H9 (cell line): Measurements from ENCODE around the gene LIPC. TPM values are rescaled to one million over a fixed set of nuclear protein-coding genes. Genes with fewer than 3 reads are reported as not detected.

Experiments used
- DNase-seq: peaks from one replicate; pipeline ENCODE4 v3.0.0-alpha.2; 2017
- H2AFZ ChIP-seq: one replicate; pipeline ENCODE4 v1.6.1; 2013; ENCODE audit warnings: mild to moderate bottlenecking, low read length, control low read depth, moderate library complexity
- H2AK5ac ChIP-seq: 2 replicates; pipeline ENCODE4 v1.6.1; 2013; ENCODE audit warnings: low read length, control low read depth, mixed read lengths; ENCODE audit not compliant: insufficient read length
- H2BK120ac ChIP-seq: one replicate; pipeline ENCODE4 v1.6.1; 2013; ENCODE audit warnings: low read depth, mild to moderate bottlenecking, low read length, control low read depth, inconsistent platforms; ENCODE audit not compliant: poor library complexity, severe bottlenecking
- H2BK12ac ChIP-seq: 2 replicates; pipeline ENCODE4 v1.6.1; 2013; ENCODE audit warnings: low read length, control low read depth, mixed read lengths, low read depth; ENCODE audit not compliant: insufficient read length
- H2BK15ac ChIP-seq: 2 replicates; pipeline ENCODE4 v1.6.1; 2013; ENCODE audit warnings: low read depth, low read length, control low read depth
- H2BK20ac ChIP-seq: one replicate; pipeline ENCODE4 v1.6.1; 2013; ENCODE audit warnings: low read depth, mild to moderate bottlenecking, low read length, control low read depth, inconsistent platforms; ENCODE audit not compliant: poor library complexity, severe bottlenecking
- H2BK5ac ChIP-seq: 2 replicates; pipeline ENCODE4 v1.6.1; 2013; ENCODE audit warnings: low read length, control low read depth, mixed read lengths; ENCODE audit not compliant: insufficient read length
- H3K14ac ChIP-seq: 2 replicates; pipeline ENCODE4 v1.6.1; 2013; ENCODE audit warnings: low read length, control low read depth; ENCODE audit not compliant: insufficient read depth
- H3K18ac ChIP-seq: 2 replicates; pipeline ENCODE4 v1.6.1; 2013; ENCODE audit warnings: low read depth, mild to moderate bottlenecking, mixed read lengths, low read length, control low read depth; ENCODE audit not compliant: insufficient read length
- H3K23ac ChIP-seq: 2 replicates; pipeline ENCODE4 v1.6.1; 2013; ENCODE audit warnings: low read length, control low read depth, mixed read lengths, low read depth; ENCODE audit not compliant: insufficient read length
- H3K23me2 ChIP-seq: 2 replicates; pipeline ENCODE4 v1.6.1; 2013; ENCODE audit warnings: low read depth, mild to moderate bottlenecking, mixed read lengths, low read length, control low read depth; ENCODE audit not compliant: insufficient read length, poor library complexity, severe bottlenecking
- H3K27ac ChIP-seq: 2 replicates; pipeline ENCODE4 v1.5.1; 2013; ENCODE audit warnings: low read length, control low read depth, mixed read lengths, low read depth; ENCODE audit not compliant: insufficient read length
- H3K27me3 ChIP-seq: 2 replicates; pipeline ENCODE4 v1.6.1; 2013; ENCODE audit warnings: low read length, control low read depth, inconsistent platforms; ENCODE audit not compliant: insufficient read depth
- H3K4ac ChIP-seq: 2 replicates; pipeline ENCODE4 v1.6.1; 2013; ENCODE audit warnings: low read depth, mild to moderate bottlenecking, control low read depth, inconsistent platforms, low read length, moderate library complexity
- H3K4me1 ChIP-seq: 2 replicates; pipeline ENCODE4 v1.6.1; 2013; ENCODE audit warnings: low read length, control low read depth, inconsistent platforms; ENCODE audit not compliant: insufficient read depth
- H3K4me2 ChIP-seq: 2 replicates; pipeline ENCODE4 v1.6.1; 2013; ENCODE audit warnings: low read length, control low read depth, mixed read lengths; ENCODE audit not compliant: insufficient read length, insufficient read depth
- H3K56ac ChIP-seq: 2 replicates; pipeline ENCODE4 v1.6.1; 2013; ENCODE audit warnings: low read depth, mild to moderate bottlenecking, mixed read lengths, low read length, control low read depth; ENCODE audit not compliant: insufficient read length
- H3K79me1 ChIP-seq: 2 replicates; pipeline ENCODE4 v1.6.1; 2013; ENCODE audit warnings: low read depth, mild to moderate bottlenecking, moderate library complexity, low read length, control low read depth, inconsistent platforms; ENCODE audit not compliant: insufficient read depth, poor library complexity, severe bottlenecking
- H3K79me2 ChIP-seq: 2 replicates; pipeline ENCODE4 v1.6.1; 2013; ENCODE audit warnings: low read length, control low read depth, inconsistent platforms; ENCODE audit not compliant: insufficient read depth
- H3K9ac ChIP-seq: 2 replicates; pipeline ENCODE4 v1.6.1; 2013; ENCODE audit warnings: low read length, control low read depth, mixed read lengths; ENCODE audit not compliant: insufficient read length; ENCODE audit errors: extremely low read depth
- H3K9me3 ChIP-seq: one replicate; pipeline ENCODE4 v1.6.1; 2013; ENCODE audit warnings: low read depth, low read length, inconsistent platforms; ENCODE audit not compliant: control insufficient read depth
- H3T11ph ChIP-seq: one replicate; pipeline ENCODE4 v1.6.1; 2013; ENCODE audit warnings: mild to moderate bottlenecking, low read length, control low read depth, inconsistent platforms
- H4K20me1 ChIP-seq: one replicate; pipeline ENCODE4 v1.6.1; 2013; ENCODE audit not compliant: control insufficient read depth, insufficient read length, insufficient read depth
- H4K5ac ChIP-seq: 2 replicates; pipeline ENCODE4 v1.6.1; 2013; ENCODE audit warnings: low read depth, mild to moderate bottlenecking, mixed read lengths, low read length, control low read depth; ENCODE audit not compliant: insufficient read length
- H4K8ac ChIP-seq: replicated peaks from 2 replicates; pipeline ENCODE4 v1.6.1; 2013; ENCODE audit warnings: low read length, control low read depth, mixed read lengths, low read depth; ENCODE audit not compliant: insufficient read length
- H4K91ac ChIP-seq: 2 replicates; pipeline ENCODE4 v1.6.1; 2013; ENCODE audit warnings: low read depth, mild to moderate bottlenecking, moderate library complexity, mixed read lengths, low read length, control low read depth; ENCODE audit not compliant: insufficient read length
- H3K27ac Mint-ChIP-seq, 3 experiments: 2 replicates in 2 of 3; 3 replicates in 1 of 3; pipeline ENCODE4 v1.8.0; 2020 to 2021; ENCODE audit warnings: mixed read lengths in 3 of 3, mild to moderate bottlenecking in 1 of 3, moderate library complexity in 1 of 3
- H3K27me3 Mint-ChIP-seq: 2 replicates; pipeline ENCODE4 v1.8.0; 2021; ENCODE audit warnings: low read depth, mild to moderate bottlenecking, moderate library complexity, mixed read lengths
- H3K36me3 Mint-ChIP-seq, 3 experiments: 2 replicates in 2 of 3; 3 replicates in 1 of 3; pipeline ENCODE4 v1.8.0; 2020 to 2021; ENCODE audit warnings: low read depth in 3 of 3, mixed read lengths in 3 of 3; ENCODE audit not compliant: insufficient read depth in 1 of 3
- H3K4me1 Mint-ChIP-seq, 2 experiments: 2 replicates each; pipeline ENCODE4 v1.8.0; 2020; ENCODE audit warnings: mixed read lengths in 2 of 2
- H3K4me3 Mint-ChIP-seq, 2 experiments: 2 replicates in 1 of 2; 3 replicates in 1 of 2; pipeline ENCODE4 v1.8.0; 2020 to 2021; ENCODE audit warnings: mild to moderate bottlenecking in 2 of 2, mixed read lengths in 2 of 2, moderate library complexity in 1 of 2
- H3K9me3 Mint-ChIP-seq, 2 experiments: 2 replicates in 1 of 2; 3 replicates in 1 of 2; pipeline ENCODE4 v1.8.0; 2020; ENCODE audit warnings: mild to moderate bottlenecking in 2 of 2, mixed read lengths in 2 of 2, moderate library complexity in 1 of 2
- whole genome bisulfite sequencing: extraction: QIAGEN DNeasy Blood & Tissue Kit; methylation state at CpG from one replicate; pipeline ENCODE4 v1.1.7; 2013; ENCODE audit warnings: missing lambda C conversion rate, low lambda C conversion rate, mixed read lengths; ENCODE audit not compliant: insufficient read length; ENCODE audit errors: extremely low coverage; 5-methylcytosine and 5-hydroxymethylcytosine counted together
- total RNA-seq: library from RNA; stranded (reverse); gene quantifications from 2 replicates; pipeline ENCODE4 v1.2.1, GENCODE V29; 2021
- TF ChIP-seq, protein P1 (sequence below): fragments of 200-600 bp; sonication (generic); conservative IDR thresholded peaks from 3 replicates; pipeline ENCODE4 v1.8.0; 2021; ENCODE audit warnings: antibody characterized with exemption, mild to moderate bottlenecking

Gene LIPC
- total RNA-seq, 1 experiment from 2014 or later = not detected

DNA sequence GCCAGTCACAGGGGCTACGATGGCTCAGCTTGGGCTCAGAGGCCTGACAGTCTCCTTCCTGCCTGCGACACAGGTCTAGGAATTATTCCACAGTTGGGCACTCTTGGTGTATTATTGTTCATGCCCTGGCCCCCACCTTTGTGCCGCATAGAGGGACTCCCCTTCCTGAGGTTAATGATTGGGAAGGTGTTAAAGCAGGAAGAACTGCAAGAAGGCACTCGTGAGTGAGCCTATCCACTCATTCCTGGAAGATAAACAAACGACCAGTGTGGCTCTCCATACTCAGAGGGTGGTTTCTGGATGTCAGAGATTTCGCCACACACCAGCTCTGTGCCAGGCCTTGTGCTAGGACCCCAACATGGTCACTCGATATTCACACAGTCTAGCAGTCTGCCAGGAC is 12.3 kb downstream of the LIPC start:
- Histone ChIP-seq H3K23me2 (no peaks in the 10 kb centered on the region), H4K20me1 (no peaks in the 10 kb centered on the region), H2BK5ac (no peak overlapping the region), H2BK12ac (no peak overlapping the region), H3K9me3 (no peaks in the 10 kb centered on the region), H4K8ac (no peak overlapping the region), H3K14ac (no peak overlapping the region), H3K56ac (no peak overlapping the region), H3K79me1 (no peaks in the 10 kb centered on the region), H3K4me2 (no peak overlapping the region), H2BK120ac (no peak overlapping the region), H3K4ac (no peak overlapping the region), H3K9ac (no peak overlapping the region), H4K91ac (no peak overlapping the region), H2BK20ac (no peak overlapping the region), H3K27me3 (no peaks in the 10 kb centered on the region), H2BK15ac (no peak overlapping the region), H3T11ph (no peak overlapping the region), H2AFZ (no peak overlapping the region), H4K5ac (no peak overlapping the region), H2AK5ac (no peak overlapping the region), H3K79me2 (no peaks in the 10 kb centered on the region), H3K4me1 (peaks cover 3% of the 10 kb centered on the region; the same call in 1 of the 2 replicates), H3K23ac (no peak overlapping the region), H3K18ac (no peak overlapping the region), H3K27ac (no peak overlapping the region)
- no peak for DNase-seq
- no CpG with 5 or more reads among the region's 7 CpGs for WGBS
- TF ChIP-seq, protein P1, sequence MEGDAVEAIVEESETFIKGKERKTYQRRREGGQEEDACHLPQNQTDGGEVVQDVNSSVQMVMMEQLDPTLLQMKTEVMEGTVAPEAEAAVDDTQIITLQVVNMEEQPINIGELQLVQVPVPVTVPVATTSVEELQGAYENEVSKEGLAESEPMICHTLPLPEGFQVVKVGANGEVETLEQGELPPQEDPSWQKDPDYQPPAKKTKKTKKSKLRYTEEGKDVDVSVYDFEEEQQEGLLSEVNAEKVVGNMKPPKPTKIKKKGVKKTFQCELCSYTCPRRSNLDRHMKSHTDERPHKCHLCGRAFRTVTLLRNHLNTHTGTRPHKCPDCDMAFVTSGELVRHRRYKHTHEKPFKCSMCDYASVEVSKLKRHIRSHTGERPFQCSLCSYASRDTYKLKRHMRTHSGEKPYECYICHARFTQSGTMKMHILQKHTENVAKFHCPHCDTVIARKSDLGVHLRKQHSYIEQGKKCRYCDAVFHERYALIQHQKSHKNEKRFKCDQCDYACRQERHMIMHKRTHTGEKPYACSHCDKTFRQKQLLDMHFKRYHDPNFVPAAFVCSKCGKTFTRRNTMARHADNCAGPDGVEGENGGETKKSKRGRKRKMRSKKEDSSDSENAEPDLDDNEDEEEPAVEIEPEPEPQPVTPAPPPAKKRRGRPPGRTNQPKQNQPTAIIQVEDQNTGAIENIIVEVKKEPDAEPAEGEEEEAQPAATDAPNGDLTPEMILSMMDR = no peak
- H3K27me3 Mint-ChIP-seq = peaks cover 9% of the 10 kb centered on the region; the same call in 1 of the 2 replicates
- no peak overlapping the region for H3K4me3 Mint-ChIP-seq
- H3K36me3 Mint-ChIP-seq = no peaks in the 10 kb centered on the region; a peak in 1 of 7 replicates
- H3K4me1 Mint-ChIP-seq = peaks cover 60 to 63% of the 10 kb centered on the region in 2 experiments
- H3K9me3 Mint-ChIP-seq = no peaks in the 10 kb centered on the region; a peak in 1 of 5 replicates
- peak overlapping the region in 2 of 3 experiments; percentile 36 to 96; a peak in 4 of 7 replicates for H3K27ac Mint-ChIP-seq
